ENCODE measurements around the gene VMP1.

DNA sequence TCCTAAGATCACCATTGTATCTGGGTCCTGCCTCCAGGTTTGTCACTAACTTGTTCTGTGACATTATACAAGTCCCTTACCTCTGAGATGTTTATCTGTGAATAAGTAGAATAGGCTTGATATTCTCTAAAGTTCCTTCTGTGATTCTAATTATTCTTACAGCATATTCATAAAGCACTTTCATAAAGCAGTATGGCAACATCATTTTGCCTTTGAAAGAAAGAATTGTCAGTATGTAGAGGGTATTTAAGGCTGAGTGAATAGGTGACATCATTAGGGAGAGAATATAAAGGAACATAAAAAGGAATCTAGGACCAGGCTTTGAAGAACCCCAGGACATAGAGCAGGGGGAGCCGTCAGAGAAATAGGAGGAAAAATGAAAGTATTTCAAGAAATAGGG is 15.6 kb downstream of the VMP1 start:
- no peak for TF ChIP-seq EZH2phosphoT487 (IDR thresholded peaks at IDR 0.05; ENCODE audit: insufficient read depth, low read depth)
- TF ChIP-seq EZH2 (IDR thresholded peaks at IDR 0.05; ENCODE audit: insufficient read depth, poor library complexity, severe bottlenecking): no peak
